Measurements from ENCODE around the gene GNA12. TPM values are rescaled to one million over a fixed set of nuclear protein-coding genes. Genes with fewer than 3 reads are reported as not detected.

Gene GNA12
- total and polyA plus RNA-seq, 2 of the 4 experiments (the other 2 are of a cell fraction) = 14.3 to 93.9 TPM

GRCh38 chr7:2818121-2818520, 26.0 kb downstream of the GNA12 start:
- intact Hi-C loops (cut with micrococcal nuclease) = no loop called here
- Histone ChIP-seq H2BK15ac (ENCODE audit: low read depth, low read length) (peak overlapping the region; percentile 9; the same call in 1 of the 3 replicates), H3K9ac (ENCODE audit: low read depth, low read length) (no peak overlapping the region), H3K36me3 (ENCODE audit: control insufficient read depth, insufficient read depth, low read length) (peaks cover 3% of the 10 kb centered on the region; the same call in 1 of the 2 replicates), H3K14ac (replicated peaks; ENCODE audit: low read depth, low read length) (peak overlapping the region; percentile 56), H3K4me1 (ENCODE audit: control insufficient read depth, insufficient read depth, low read length) (peaks cover 46% of the 10 kb centered on the region), H3K4me2 (ENCODE audit: low read depth, low read length) (no peak overlapping the region; the same call in 1 of the 2 replicates), H4K20me1 (ENCODE audit: insufficient read depth, low read length) (peaks cover 6% of the 10 kb centered on the region; the same call in 1 of the 2 replicates), H2AFZ (replicated peaks; ENCODE audit: low read length, poor library complexity) (no peak overlapping the region), H2AK9ac (replicated peaks; ENCODE audit: low read depth, low read length, poor library complexity) (peak overlapping the region; percentile 83), H2BK5ac (ENCODE audit: low read depth, low read length, poor library complexity, severe bottlenecking) (peak overlapping the region; percentile 55), H2BK120ac (ENCODE audit: low read depth, low read length) (peak overlapping the region; percentile 37; the same call in 1 of the 2 replicates), H2BK20ac (ENCODE audit: low read depth, low read length) (0 out of 2 replicates have a peak overlapping the region, but pooled peaks have one; percentile 14), H3K23ac (ENCODE audit: low read depth, low read length) (no peak overlapping the region), H3K27me3 (ENCODE audit: control insufficient read depth, insufficient read depth, low read length) (no peaks in the 10 kb centered on the region), H2AK5ac (ENCODE audit: low read depth, low read length) (peak overlapping the region; percentile 80; the same call in 1 of the 2 replicates), H3K4me3 (ENCODE audit: insufficient read depth, low read depth, low read length) (no peak overlapping the region), H4K5ac (ENCODE audit: low read depth, low read length) (no peak overlapping the region), H3K79me1 (ENCODE audit: low read depth in 1 of 2, low read length in 2 of 2) (peaks cover 38 to 83% of the 10 kb centered on the region in 2 experiments), H3K9me1 (ENCODE audit: insufficient read depth, low read length) (peaks cover 29% of the 10 kb centered on the region), H3K56ac (ENCODE audit: extremely low read depth, insufficient read depth, low read length) (no peak overlapping the region), H3K4ac (ENCODE audit: low read depth, low read length) (peak overlapping the region; percentile 62), H3K9me3 (ENCODE audit: control insufficient read depth, insufficient read depth, low read length) (no peaks in the 10 kb centered on the region), H3K18ac (ENCODE audit: low read depth, low read length) (no peak overlapping the region), H4K8ac (ENCODE audit: low read depth in 2 of 2, low read length in 2 of 2) (peak overlapping the region; percentile 39 to 54; a peak in 2 of 4 replicates), H4K91ac (ENCODE audit: insufficient read depth, low read depth, low read length) (0 out of 2 replicates have a peak overlapping the region, but pooled peaks have one; percentile 11), H3K27ac (ENCODE audit: insufficient read depth, low read length) (no peak overlapping the region; the same call in 1 of the 2 replicates)
- dilution Hi-C loops (cut with HindIII; ENCODE audit: low sequenced_read_pairs, unreplicated experiment) = no loop called here
- no peak for TF ChIP-seq MXI1 (IDR thresholded peaks at IDR 0.05; ENCODE audit: borderline replicate concordance, low read depth, low read length)
- TF ChIP-seq CHD1 (IDR thresholded peaks at IDR 0.05; ENCODE audit: low read depth, low read length) = no peak
- TF ChIP-seq CEBPB (IDR thresholded peaks at IDR 0.05; ENCODE audit: low read depth, low read length) = no peak
- WGBS, 2 experiments (ENCODE audit: extremely low coverage in 2 of 2, insufficient read length in 1 of 2) = 67% methylated on average over 1 of the region's 7 CpGs; no CpG with 5 or more reads in 1 of the 2 experiments
- ATAC-seq (ENCODE audit: low read depth) (no peak), DNase-seq (no peak)
- ChIA-PET CTCF (interaction anchor here (0.6 kb wide), 1 partner anchor 17 kb away, joined by 3 read pairs; no protein-coding TSS in a partner anchor), POLR2A (ENCODE audit: unreplicated experiment) (no interaction called here)
- BruUV-seq (replicated peaks) = no TSS peak
- in situ Hi-C loops (cut with MboI; ENCODE audit: low sequenced_read_pairs) = no loop called here

Data from IMR-90 (cell line).